Esophagus muscularis mucosa (tissue), 3 donors: ENCODE results near the gene SFPQ.

Experiments
- CTCF ChIP-seq, 3 experiments: fragments of 200-600 bp in 2 of 3; fragments of 450-650 bp in 1 of 3; sonication (generic) in 2 of 3; IDR thresholded peaks; one replicate each; pipeline ENCODE4 v1.5.1; 2017 to 2019; ENCODE audit warnings: antibody characterized with exemption in 3 of 3, mild to moderate bottlenecking in 2 of 3, moderate library complexity in 1 of 3
- POLR2A ChIP-seq: fragments of 450-650 bp; IDR thresholded peaks from one replicate; pipeline ENCODE4 v1.6.1; 2017; ENCODE audit warnings: antibody characterized with exemption, moderate library complexity, mild to moderate bottlenecking, low read depth
- POLR2AphosphoS5 ChIP-seq, 2 donors: sonication (generic); formaldehyde crosslinking; IDR thresholded peaks; one replicate each; pipeline ENCODE4 v1.6.1; 2017; ENCODE audit warnings: antibody characterized with exemption in 2 of 2

GRCh38 chr1:35211120-35211414 is 18.1 kb upstream of the SFPQ start:
- TF ChIP-seq POLR2A = no peak
- TF ChIP-seq POLR2AphosphoS5 (IDR thresholded peaks at IDR 0.05) = no peak
- no peak for TF ChIP-seq CTCF (IDR thresholded peaks at IDR 0.05)
